Fibroblast of gingiva (primary cell): ENCODE data around the gene MBL2.

ENCODE experiments used
- DNase-seq: peaks from one replicate; pipeline ENCODE4 v3.0.0-alpha.2; 2011; ENCODE audit warnings: low read depth

MBL2 gene

DNA sequence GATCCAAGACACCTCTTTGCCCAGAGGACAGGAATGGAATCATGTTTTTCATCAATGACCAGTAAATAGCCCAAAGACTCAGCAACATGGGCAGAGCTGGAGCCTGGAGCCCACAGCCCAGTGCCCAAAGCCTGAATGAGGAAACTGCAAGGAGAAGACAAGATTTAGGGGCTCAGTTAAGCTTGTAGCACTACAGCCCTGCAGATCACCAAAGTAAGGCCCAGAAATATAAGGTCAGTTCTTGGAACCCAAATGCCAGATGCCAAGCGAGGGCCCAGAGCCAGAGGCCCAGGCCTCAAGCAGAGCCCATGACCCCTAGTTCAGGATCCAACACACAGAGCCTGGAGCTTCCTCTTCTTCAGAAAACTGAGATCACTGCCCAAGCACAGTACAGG is 32.4 kb downstream of the MBL2 start:
- no peak for DNase-seq

DNA sequence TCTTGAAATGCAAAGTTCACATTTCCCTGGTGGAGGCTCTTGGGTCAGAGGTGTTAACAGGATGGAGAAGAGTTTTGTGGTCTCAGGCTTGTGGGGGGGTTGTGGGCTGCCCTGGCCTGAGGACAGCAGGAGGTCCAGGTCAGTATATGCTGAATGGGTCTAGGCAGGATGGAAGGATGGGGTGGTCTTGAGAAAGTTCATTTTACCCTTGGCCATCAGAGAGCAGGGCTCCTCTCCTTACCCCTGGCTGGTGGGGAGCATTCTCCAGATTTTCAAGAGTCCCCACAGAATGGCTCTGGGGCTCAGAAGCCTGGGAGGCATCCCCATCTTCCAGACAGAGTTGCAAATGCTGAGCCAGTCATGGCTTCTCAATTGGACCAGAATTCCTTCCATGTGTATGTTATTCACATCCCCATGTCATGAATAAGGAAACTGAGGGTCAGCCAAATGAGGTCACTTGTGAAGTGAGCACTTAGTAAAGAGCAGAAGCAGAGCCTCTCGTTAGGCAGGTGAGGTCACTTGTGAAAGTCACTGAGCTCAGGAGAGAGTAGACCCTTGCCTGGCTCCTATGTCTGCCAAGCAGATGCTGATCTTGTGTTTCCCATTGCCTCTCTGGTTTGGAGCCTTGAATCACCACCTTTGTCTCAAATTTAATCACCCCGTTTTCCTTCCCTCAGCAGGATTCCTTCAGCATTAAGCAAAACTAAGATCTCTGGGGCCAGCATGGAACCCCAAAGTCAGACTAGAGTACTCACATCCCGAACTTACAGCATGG is 33.0 kb downstream of the MBL2 start:
- no peak for DNase-seq

DNA sequence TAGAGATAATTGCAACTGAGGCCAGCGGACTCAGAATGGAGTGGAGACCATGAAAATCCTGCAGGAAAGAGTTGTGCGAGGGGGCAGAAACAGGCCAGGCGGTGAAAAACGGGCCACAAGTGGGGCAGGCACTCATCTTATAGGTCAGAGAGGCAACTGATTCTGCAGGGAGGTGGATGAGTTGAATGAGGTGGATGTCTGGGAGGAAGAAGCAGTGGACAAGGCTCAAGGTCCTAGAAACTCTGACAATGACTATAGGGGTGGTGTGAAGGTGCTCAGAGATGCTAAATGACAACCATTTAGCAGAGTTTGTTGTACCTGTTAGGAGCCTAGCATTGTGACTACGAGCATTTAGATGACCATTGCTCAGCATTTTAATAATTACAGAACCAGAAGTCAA is 33.6 kb downstream of the MBL2 start:
- no peak for DNase-seq

GRCh38 chr10:52729271-52730104 is 43.1 kb downstream of the MBL2 start:
- DNase-seq, result peak; percentile 5

- no peak for DNase-seq
Observed at GRCh38 chr10:52720018-52720417, 52.6 kb downstream of the MBL2 start.
